ENCODE results near the gene ZNF865.

ZNF865 gene

DNA sequence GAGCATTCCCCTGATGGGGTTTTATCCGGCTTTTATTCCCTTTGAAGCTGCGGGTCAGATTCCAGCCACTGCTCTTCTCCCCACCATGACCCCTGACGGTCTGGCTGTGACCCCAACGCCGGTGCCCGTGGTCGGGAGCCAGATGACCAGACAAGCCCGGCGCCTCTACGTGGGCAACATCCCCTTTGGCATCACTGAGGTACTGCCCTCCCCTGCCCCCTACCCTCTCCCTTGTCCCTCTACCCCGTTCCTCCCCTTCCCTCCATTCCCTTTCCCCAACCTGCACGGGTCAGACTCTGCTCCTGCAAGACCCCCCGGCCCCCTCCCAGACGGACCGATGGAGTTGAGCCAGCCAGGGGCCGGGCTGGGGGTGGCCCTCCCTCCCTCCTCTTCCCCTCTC is 55.5 kb downstream of the ZNF865 start:
- DNase-seq: no peak

DNA sequence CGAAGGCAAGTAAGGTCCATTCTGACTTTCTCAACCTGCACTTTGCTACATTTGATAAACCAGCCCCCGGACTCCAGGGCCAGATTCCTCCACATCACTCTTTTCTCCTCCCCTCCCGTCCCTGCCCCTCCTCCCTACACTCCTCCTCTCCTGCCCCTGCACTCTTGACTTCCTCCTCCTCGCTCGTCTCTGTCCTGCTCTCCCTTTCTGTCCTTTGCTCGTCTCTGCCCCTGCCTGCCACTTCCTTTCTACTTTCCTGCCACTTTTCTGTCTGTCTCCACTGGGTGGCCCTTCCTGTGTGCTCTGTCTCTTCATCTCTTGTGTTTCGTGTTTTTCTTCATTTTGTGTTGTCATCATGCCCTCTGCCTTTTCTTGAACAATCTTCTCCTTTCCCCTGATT is 56.4 kb downstream of the ZNF865 start:
- DNase-seq: no peak

- no peak for DNase-seq
Measured at GRCh38 chr19:55663846-55664536, 58.5 kb downstream of the ZNF865 start.

- DNase-seq: no peak
Measured at GRCh38 chr19:55666343-55667005, 61.0 kb downstream of the ZNF865 start.
